Prostate gland (tissue), 2 donors: ENCODE results near the gene ERI3.

Experiments used
- POLR2A ChIP-seq: fragments of 450-650 bp; IDR thresholded peaks from one replicate; pipeline ENCODE4 v1.6.1; 2016; ENCODE audit warnings: antibody characterized with exemption, mild to moderate bottlenecking
- POLR2AphosphoS5 ChIP-seq: sonication (generic); formaldehyde crosslinking; IDR thresholded peaks from one replicate; pipeline ENCODE4 v1.6.1; 2017; ENCODE audit warnings: antibody characterized with exemption
- TF ChIP-seq, protein P1 (sequence below), 4 experiments: fragments of 200-600 bp in 2 of 4; fragments of 450-650 bp in 2 of 4; sonication (generic) in 2 of 4; IDR thresholded peaks; 1 replicate in 3 of 4; 2 replicates in 1 of 4; pipeline ENCODE4 v1.5.1; 2016 to 2019; ENCODE audit warnings: antibody characterized with exemption in 4 of 4, mild to moderate bottlenecking in 2 of 4, moderate library complexity in 2 of 4

DNA sequence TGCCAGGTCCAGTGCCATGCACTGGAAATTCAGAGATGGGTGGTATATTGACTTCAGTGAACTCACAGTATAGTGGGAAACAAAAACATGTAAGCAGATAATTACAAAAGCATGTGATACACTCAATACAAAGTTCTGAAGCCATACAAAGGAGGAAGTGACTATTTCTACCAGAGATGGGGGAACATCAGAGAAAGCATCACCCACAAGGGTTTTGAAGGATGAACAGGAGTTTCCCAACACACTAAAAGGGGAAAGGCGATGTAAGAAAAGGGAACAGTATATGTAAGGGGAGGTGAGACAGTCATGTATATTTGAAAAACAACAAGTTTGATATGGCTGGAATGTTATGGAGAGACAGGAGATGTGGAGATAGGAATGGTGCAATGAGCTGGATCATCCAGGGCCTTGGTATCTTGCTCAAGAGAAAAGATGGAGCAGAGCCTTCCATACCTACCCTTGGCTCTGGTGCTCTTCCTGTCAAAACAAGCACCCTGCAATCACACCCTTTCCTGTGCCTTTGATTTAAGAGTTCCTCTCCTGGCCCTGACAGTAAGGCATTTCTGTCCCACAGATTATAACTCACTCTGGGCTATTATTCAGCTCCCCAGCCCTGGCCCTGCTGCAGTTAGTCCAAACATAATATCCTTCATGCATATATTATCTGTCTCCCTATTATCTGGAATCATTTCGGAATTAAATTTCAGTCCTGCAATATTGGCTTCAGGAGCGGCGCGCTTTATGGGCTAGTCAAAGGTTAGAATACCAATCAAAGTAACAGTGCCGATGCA, 81.3 kb downstream of the ERI3 start:
- TF ChIP-seq, protein P1, sequence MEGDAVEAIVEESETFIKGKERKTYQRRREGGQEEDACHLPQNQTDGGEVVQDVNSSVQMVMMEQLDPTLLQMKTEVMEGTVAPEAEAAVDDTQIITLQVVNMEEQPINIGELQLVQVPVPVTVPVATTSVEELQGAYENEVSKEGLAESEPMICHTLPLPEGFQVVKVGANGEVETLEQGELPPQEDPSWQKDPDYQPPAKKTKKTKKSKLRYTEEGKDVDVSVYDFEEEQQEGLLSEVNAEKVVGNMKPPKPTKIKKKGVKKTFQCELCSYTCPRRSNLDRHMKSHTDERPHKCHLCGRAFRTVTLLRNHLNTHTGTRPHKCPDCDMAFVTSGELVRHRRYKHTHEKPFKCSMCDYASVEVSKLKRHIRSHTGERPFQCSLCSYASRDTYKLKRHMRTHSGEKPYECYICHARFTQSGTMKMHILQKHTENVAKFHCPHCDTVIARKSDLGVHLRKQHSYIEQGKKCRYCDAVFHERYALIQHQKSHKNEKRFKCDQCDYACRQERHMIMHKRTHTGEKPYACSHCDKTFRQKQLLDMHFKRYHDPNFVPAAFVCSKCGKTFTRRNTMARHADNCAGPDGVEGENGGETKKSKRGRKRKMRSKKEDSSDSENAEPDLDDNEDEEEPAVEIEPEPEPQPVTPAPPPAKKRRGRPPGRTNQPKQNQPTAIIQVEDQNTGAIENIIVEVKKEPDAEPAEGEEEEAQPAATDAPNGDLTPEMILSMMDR (IDR thresholded peaks at IDR 0.05): no peak
- TF ChIP-seq POLR2A: no peak
- TF ChIP-seq POLR2AphosphoS5: no peak
